HG03442 (cell line): Measurements from ENCODE around the gene ASTN2.
"Not testable (repeated sequence)": the region's sequence is repeated elsewhere in the genome, so short reads cannot be mapped to it uniquely, and the experiment has no call there.

Source experiments
- ATAC-seq: cut with Tn5 transposase; IDR thresholded peaks from one replicate; pipeline ENCODE4 v1.9.1; 2021; ENCODE audit warnings: mild to moderate bottlenecking, moderate library complexity; ENCODE audit not compliant: unreplicated experiment

ASTN2 gene

GRCh38 chr9:116937361-116937760 lies 477.5 kb downstream of the ASTN2 start:
- no peak for ATAC-seq

- ATAC-seq: no peak
These were observed 479.5 kb downstream of the ASTN2 start for GRCh38 chr9:116935149-116935897.

DNA sequence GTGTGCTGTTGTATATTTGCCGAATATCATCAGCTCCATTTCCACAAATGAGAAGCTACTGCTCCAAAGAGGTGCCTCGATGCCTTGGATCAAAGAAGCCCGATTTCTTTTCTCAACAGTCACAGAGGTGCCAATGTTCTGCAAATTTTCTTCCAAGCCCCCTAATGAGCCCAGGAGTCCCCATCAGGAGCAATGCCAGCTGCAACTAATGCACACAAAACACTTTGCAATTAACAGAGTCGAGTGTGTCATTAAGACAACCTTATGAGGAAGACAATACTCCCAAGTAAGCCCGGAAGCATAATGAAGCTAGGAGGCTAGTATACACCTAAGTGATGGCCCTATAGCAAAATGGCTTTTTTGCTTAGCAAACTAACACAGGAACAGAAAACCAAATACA lies 480.7 kb downstream of the ASTN2 start:
- no peak for ATAC-seq

- no peak for ATAC-seq
These were observed 481.6 kb downstream of the ASTN2 start for GRCh38 chr9:116933251-116933650.

- ATAC-seq: no peak
These were observed 485.2 kb downstream of the ASTN2 start for GRCh38 chr9:116929621-116930020.

DNA sequence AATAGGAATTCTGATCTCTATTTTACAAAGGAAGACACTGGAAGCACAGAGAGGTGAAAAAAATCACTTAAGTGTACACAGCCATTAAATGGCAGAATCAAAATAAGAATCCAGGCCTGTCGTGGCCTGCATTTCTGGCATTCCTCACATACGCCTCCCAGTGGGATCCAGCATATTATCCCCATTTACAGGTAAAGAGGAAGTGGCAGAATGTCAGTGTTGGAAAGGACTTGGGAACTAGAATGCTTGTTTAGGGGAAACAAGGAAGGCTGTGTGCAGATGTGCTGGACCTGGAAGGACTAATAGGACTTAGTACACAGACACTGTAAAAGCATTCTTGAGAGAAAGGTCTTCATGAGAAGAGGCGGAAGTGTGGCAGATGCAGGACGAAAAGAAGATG lies 486.0 kb downstream of the ASTN2 start:
- no peak for ATAC-seq

GRCh38 chr9:116928289-116928688 lies 486.6 kb downstream of the ASTN2 start:
- no peak for ATAC-seq

DNA sequence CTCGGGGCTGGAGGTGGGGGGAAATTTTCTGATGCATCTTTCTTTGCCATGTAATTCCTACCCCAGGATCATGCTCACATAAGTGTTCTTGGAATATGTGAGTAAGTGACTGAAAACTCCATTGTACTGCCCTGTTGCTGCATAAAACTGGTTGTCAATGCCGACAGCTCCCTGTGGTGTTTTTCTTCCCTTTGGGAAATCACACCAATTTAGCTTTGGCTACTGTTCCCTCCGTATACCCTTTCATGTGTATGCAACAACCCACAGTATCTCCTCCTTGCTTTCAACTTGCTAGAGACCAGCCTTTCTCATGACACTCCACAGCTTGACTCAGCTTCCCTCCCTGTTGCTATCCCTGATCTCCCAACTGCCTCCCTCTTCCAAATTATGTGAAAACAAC lies 487.1 kb downstream of the ASTN2 start:
- no peak for ATAC-seq

GRCh38 chr9:116925121-116925520 lies 489.7 kb downstream of the ASTN2 start:
- no peak for ATAC-seq

GRCh38 chr9:116924462-116925110 lies 490.3 kb downstream of the ASTN2 start:
- ATAC-seq: no peak

GRCh38 chr9:116917895-116918508 lies 496.9 kb downstream of the ASTN2 start:
- not testable (repeated sequence) for ATAC-seq

DNA sequence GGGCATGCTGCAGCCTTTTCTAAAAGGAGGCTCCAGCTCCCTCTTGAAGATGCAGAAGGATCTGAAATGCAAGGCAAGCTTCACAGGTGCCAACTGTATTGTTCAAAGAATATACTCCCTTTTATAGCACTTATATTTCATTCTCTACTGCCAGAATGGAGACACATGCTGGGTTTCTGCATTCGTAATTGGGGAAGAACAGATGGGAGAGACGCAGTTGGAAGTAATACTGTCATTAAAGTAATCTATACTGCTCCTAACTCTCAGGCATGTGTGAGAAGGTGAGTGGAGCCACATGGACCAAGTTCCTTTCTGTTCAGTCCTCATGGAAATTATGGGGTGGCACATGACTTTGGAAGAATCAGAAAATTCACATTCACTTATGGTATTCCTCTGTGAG lies 501.3 kb downstream of the ASTN2 start:
- no peak for ATAC-seq

GRCh38 chr9:116910201-116910600 lies 504.7 kb downstream of the ASTN2 start:
- ATAC-seq: no peak

- ATAC-seq: no peak
These were observed 506.9 kb downstream of the ASTN2 start for GRCh38 chr9:116907989-116908388.

- ATAC-seq: no peak
These were observed 509.7 kb downstream of the ASTN2 start for GRCh38 chr9:116905171-116905588.

- no peak for ATAC-seq
These were observed 510.7 kb downstream of the ASTN2 start for GRCh38 chr9:116904165-116904564.

- ATAC-seq: no peak
These were observed 513.6 kb downstream of the ASTN2 start for GRCh38 chr9:116901260-116901659.

GRCh38 chr9:116900543-116900942 lies 514.3 kb downstream of the ASTN2 start:
- ATAC-seq: no peak

DNA sequence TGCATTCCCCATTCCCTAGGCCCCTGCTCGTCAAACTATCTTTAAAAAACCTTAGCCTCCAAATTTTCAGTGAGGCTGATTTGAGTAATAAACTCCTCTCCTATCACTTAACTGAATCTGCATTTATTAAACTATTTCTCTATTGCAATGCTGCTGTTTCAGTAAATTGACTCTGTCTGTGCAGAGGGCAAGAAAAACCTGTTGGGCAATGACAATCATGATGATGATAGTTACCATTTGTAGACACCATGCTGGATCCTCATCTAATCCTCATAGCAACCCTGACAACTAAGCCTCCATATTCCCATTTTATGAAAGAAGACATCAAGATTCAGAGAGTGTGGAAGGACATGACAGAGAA lies 514.9 kb downstream of the ASTN2 start:
- no peak for ATAC-seq

- ATAC-seq: no peak
These were observed 515.4 kb downstream of the ASTN2 start for GRCh38 chr9:116899337-116900006.

DNA sequence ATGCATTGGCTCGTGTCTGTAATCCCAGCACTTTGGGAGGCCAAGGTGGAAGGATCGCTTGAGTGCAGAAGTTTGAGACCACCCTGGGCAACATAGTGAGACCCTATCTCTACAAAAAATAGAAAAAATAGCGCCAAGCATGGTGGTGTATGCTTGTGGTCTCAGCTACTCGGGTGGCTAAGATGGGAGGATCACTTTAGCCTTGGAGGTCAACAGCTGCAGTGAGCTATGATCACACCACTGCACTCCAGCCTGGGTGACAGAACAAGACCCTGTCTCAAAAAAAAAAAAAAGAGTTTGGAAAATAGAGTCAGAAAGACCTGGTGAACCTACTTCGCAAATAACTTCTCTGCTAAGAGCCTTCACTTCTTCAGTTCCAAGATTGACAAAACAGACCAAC lies 516.7 kb downstream of the ASTN2 start:
- ATAC-seq: not testable (repeated sequence)

GRCh38 chr9:116897201-116897600 lies 517.7 kb downstream of the ASTN2 start:
- no peak for ATAC-seq
